HepG2 (cell line): ENCODE data around the gene NAA38. TPM values are rescaled to one million over a fixed set of nuclear protein-coding genes. Genes with fewer than 3 reads are reported as not detected.

ENCODE experiments used
- FOXK1 ChIP-seq: sonication (generic); formaldehyde crosslinking; IDR thresholded peaks from 2 replicates; pipeline ENCODE4 v1.4.0; 2020; ENCODE audit warnings: low read depth, missing genetic modification reagents, borderline replicate concordance
- HNRNPL ChIP-seq: fragments of 200-400 bp; formaldehyde crosslinking; IDR thresholded peaks from 2 replicates; pipeline ENCODE4 v1.6.1; 2017; ENCODE audit warnings: mild to moderate bottlenecking, low read depth, low read length
- HNRNPLL ChIP-seq: fragments of 200-400 bp; formaldehyde crosslinking; IDR thresholded peaks from 2 replicates; pipeline ENCODE4 v1.6.1; 2017; ENCODE audit warnings: mild to moderate bottlenecking, low read depth, low read length; ENCODE audit not compliant: poor library complexity, severe bottlenecking
- MAZ ChIP-seq, 2 experiments: sonication (generic) in 1 of 2; formaldehyde crosslinking in 1 of 2; IDR thresholded peaks; 2 replicates each; pipeline versions ENCODE4 v1.5.0 to v1.6.1; 2012 to 2020; ENCODE audit warnings: low read depth in 2 of 2, mild to moderate bottlenecking in 2 of 2, borderline replicate concordance in 1 of 2, improper control_type of control experiment in 1 of 2, low read length in 1 of 2, missing genetic modification reagents in 1 of 2, moderate library complexity in 1 of 2
- RXRB ChIP-seq: IDR thresholded peaks from 2 replicates; pipeline ENCODE4 v1.6.1; 2016; ENCODE audit warnings: borderline replicate concordance, missing genetic modification reagents, missing compliant biosample characterization
- XRCC5 ChIP-seq: fragments of 200-400 bp; formaldehyde crosslinking; optimal IDR thresholded peaks from 2 replicates; pipeline ENCODE3; 2017; ENCODE audit warnings: mild to moderate bottlenecking, low read length
- ZNF549 ChIP-seq: sonication (generic); formaldehyde crosslinking; IDR thresholded peaks from 2 replicates; pipeline ENCODE4 v1.5.0; 2020; ENCODE audit warnings: missing genetic modification reagents
- ZSCAN21 ChIP-seq: sonication (generic); formaldehyde crosslinking; IDR thresholded peaks from 2 replicates; pipeline ENCODE4 v1.8.0; 2022; ENCODE audit warnings: mild to moderate bottlenecking, missing genetic modification reagents, moderate library complexity, borderline replicate concordance
- polyA plus RNA-seq, 8 experiments: library from polyadenylated mRNA; depleted of rRNA in 3 of 8; stranded (reverse) in 7 of 8; unstranded in 1 of 8; fragments of >200 nt; fragmentation: Illumina TruSeq in 4 of 8; extraction: Trizol in 4 of 8; gene quantifications; 2 replicates each; pipeline versions ENCODE4 v1.2.1 to v1.2.3, GENCODE V29; 2011 to 2016; ENCODE audit warnings: low read depth in 4 of 8, missing spikeins in 1 of 8, mixed read lengths in 1 of 8; ENCODE audit not compliant: insufficient read depth in 1 of 8
- total RNA-seq, 5 experiments: library from RNA; depleted of rRNA; stranded (reverse); fragments of >200 nt; fragmentation: Illumina TruSeq; extraction: Trizol; gene quantifications; 2 replicates each; pipeline ENCODE4 v1.2.3, GENCODE V29; 2016; ENCODE audit warnings: low read depth in 1 of 5
- TF ChIP-seq, protein P1 (sequence below): sonication (generic); formaldehyde crosslinking; IDR thresholded peaks from 2 replicates; pipeline ENCODE4 v1.5.0; 2020; ENCODE audit warnings: mild to moderate bottlenecking, low read depth, missing genetic modification reagents, borderline replicate concordance
- TF ChIP-seq, protein P2 (sequence below): sonication (generic); formaldehyde crosslinking; IDR thresholded peaks from 2 replicates; pipeline ENCODE4 v1.9.0; 2021; ENCODE audit warnings: mild to moderate bottlenecking, missing genetic modification reagents
- TF ChIP-seq, protein P3 (sequence below): sonication (generic); formaldehyde crosslinking; IDR thresholded peaks from 2 replicates; pipeline ENCODE4 v1.4.0; 2020; ENCODE audit warnings: missing genetic modification reagents, borderline replicate concordance
- TF ChIP-seq, protein P4 (sequence below): IDR thresholded peaks from 2 replicates; pipeline ENCODE4 v1.6.1; 2016; ENCODE audit warnings: mild to moderate bottlenecking, missing biosample characterization, missing genetic modification reagents
- TF ChIP-seq, protein P5 (sequence below): sonication (generic); formaldehyde crosslinking; IDR thresholded peaks from 2 replicates; pipeline ENCODE4 v1.5.0; 2020; ENCODE audit warnings: mild to moderate bottlenecking, missing genetic modification reagents, borderline replicate concordance

The NAA38 gene
- total and polyA plus RNA-seq, 2 of the 13 experiments (the other 11 are each of a cell fraction or from before 2014, with no cell fraction given) = 46.9 to 91.6 TPM

DNA sequence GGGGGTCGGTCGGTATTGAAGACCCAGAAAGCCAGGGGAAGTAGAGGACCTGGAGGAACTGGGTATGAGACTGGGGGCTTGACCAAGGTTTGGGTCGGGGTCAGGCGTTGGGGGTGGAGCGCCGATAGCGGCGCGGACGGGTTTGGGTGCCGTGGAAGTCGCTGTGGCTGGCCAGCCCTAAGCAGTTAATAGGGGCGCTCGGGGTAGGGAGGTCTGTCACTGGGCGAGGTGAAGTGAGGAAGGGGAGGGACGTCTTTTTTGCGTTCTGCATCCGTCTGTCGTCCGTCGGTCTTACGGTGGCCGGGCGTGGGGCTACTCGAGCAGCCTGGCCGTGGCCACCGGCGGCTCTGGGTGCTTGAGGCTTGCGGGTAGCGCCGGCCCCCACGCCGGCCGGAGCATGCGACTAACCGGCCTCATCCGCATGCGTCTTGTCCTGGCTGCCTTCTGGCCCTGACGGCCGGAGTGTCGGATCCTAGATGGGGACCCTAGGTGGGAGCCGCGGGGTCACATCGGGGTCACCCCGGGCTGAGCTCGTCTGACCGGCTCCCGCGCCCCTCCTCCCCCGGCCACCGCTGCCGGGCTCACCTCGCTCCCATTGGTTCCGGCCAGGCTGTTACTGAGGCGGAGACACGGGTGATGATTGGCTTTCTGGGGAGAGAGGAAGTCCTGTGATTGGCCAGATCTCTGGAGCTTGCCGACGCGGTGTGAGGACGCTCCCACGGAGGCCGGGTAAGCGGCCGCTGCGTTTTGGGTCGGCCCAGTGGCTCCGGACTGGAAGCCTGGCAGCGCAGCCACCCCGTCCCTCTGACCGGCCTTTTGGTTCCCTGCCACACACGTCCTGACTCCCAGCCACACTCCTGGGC is 12.8 kb downstream of the NAA38 start (continued):
- TF ChIP-seq, protein P1, sequence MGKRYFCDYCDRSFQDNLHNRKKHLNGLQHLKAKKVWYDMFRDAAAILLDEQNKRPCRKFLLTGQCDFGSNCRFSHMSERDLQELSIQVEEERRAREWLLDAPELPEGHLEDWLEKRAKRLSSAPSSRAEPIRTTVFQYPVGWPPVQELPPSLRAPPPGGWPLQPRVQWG (CRISPR knock-in tag) = no peak
- 0 out of 2 replicates have a peak, but pooled peaks have one; percentile 36 for TF ChIP-seq HNRNPL
- TF ChIP-seq, protein P2, sequence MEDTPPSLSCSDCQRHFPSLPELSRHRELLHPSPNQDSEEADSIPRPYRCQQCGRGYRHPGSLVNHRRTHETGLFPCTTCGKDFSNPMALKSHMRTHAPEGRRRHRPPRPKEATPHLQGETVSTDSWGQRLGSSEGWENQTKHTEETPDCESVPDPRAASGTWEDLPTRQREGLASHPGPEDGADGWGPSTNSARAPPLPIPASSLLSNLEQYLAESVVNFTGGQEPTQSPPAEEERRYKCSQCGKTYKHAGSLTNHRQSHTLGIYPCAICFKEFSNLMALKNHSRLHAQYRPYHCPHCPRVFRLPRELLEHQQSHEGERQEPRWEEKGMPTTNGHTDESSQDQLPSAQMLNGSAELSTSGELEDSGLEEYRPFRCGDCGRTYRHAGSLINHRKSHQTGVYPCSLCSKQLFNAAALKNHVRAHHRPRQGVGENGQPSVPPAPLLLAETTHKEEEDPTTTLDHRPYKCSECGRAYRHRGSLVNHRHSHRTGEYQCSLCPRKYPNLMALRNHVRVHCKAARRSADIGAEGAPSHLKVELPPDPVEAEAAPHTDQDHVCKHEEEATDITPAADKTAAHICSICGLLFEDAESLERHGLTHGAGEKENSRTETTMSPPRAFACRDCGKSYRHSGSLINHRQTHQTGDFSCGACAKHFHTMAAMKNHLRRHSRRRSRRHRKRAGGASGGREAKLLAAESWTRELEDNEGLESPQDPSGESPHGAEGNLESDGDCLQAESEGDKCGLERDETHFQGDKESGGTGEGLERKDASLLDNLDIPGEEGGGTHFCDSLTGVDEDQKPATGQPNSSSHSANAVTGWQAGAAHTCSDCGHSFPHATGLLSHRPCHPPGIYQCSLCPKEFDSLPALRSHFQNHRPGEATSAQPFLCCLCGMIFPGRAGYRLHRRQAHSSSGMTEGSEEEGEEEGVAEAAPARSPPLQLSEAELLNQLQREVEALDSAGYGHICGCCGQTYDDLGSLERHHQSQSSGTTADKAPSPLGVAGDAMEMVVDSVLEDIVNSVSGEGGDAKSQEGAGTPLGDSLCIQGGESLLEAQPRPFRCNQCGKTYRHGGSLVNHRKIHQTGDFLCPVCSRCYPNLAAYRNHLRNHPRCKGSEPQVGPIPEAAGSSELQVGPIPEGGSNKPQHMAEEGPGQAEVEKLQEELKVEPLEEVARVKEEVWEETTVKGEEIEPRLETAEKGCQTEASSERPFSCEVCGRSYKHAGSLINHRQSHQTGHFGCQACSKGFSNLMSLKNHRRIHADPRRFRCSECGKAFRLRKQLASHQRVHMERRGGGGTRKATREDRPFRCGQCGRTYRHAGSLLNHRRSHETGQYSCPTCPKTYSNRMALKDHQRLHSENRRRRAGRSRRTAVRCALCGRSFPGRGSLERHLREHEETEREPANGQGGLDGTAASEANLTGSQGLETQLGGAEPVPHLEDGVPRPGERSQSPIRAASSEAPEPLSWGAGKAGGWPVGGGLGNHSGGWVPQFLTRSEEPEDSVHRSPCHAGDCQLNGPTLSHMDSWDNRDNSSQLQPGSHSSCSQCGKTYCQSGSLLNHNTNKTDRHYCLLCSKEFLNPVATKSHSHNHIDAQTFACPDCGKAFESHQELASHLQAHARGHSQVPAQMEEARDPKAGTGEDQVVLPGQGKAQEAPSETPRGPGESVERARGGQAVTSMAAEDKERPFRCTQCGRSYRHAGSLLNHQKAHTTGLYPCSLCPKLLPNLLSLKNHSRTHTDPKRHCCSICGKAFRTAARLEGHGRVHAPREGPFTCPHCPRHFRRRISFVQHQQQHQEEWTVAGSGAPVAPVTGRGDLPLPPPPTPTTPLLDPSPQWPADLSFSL (CRISPR knock-in tag) = 0 out of 2 replicates have a peak, but pooled peaks have one; percentile 26
- TF ChIP-seq, protein P3, sequence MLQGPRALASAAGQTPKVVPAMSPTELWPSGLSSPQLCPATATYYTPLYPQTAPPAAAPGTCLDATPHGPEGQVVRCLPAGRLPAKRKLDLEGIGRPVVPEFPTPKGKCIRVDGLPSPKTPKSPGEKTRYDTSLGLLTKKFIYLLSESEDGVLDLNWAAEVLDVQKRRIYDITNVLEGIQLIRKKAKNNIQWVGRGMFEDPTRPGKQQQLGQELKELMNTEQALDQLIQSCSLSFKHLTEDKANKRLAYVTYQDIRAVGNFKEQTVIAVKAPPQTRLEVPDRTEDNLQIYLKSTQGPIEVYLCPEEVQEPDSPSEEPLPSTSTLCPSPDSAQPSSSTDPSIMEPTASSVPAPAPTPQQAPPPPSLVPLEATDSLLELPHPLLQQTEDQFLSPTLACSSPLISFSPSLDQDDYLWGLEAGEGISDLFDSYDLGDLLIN = no peak
- TF ChIP-seq XRCC5 = no peak
- TF ChIP-seq ZSCAN21 (CRISPR knock-in tag) = no peak
- TF ChIP-seq MAZ (IDR thresholded peaks at IDR 0.05; ENCODE audit: borderline replicate concordance, low read depth, low read length) = no peak; the same call in 1 of the 2 replicates
- 0 out of 2 replicates have a peak, but pooled peaks have one; percentile 50 for TF ChIP-seq MAZ (CRISPR knock-in tag; IDR thresholded peaks at IDR 0.05; ENCODE audit: low read depth)
- TF ChIP-seq, protein P4, sequence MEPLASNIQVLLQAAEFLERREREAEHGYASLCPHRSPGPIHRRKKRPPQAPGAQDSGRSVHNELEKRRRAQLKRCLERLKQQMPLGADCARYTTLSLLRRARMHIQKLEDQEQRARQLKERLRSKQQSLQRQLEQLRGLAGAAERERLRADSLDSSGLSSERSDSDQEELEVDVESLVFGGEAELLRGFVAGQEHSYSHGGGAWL = 0 out of 2 replicates have a peak, but pooled peaks have one; percentile 2
- TF ChIP-seq, protein P5, sequence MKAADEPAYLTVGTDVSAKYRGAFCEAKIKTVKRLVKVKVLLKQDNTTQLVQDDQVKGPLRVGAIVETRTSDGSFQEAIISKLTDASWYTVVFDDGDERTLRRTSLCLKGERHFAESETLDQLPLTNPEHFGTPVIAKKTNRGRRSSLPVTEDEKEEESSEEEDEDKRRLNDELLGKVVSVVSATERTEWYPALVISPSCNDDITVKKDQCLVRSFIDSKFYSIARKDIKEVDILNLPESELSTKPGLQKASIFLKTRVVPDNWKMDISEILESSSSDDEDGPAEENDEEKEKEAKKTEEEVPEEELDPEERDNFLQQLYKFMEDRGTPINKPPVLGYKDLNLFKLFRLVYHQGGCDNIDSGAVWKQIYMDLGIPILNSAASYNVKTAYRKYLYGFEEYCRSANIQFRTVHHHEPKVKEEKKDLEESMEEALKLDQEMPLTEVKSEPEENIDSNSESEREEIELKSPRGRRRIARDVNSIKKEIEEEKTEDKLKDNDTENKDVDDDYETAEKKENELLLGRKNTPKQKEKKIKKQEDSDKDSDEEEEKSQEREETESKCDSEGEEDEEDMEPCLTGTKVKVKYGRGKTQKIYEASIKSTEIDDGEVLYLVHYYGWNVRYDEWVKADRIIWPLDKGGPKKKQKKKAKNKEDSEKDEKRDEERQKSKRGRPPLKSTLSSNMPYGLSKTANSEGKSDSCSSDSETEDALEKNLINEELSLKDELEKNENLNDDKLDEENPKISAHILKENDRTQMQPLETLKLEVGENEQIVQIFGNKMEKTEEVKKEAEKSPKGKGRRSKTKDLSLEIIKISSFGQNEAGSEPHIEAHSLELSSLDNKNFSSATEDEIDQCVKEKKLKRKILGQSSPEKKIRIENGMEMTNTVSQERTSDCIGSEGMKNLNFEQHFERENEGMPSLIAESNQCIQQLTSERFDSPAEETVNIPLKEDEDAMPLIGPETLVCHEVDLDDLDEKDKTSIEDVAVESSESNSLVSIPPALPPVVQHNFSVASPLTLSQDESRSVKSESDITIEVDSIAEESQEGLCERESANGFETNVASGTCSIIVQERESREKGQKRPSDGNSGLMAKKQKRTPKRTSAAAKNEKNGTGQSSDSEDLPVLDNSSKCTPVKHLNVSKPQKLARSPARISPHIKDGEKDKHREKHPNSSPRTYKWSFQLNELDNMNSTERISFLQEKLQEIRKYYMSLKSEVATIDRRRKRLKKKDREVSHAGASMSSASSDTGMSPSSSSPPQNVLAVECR = peak; percentile 70
- TF ChIP-seq HNRNPLL = peak; percentile 31
- TF ChIP-seq FOXK1 = peak; percentile 38; the same call in 1 of the 2 replicates
- no peak for TF ChIP-seq ZNF549 (CRISPR knock-in tag)
- peak; percentile 69 for TF ChIP-seq RXRB
